HEK293 (cell line): ENCODE measurements around the gene IL11.
A peak's percentile ranks its signal among the peaks of the same experiment; 100 is the strongest.

ENCODE experiments used
- GLI4 ChIP-seq: fragments of 450-650 bp; formaldehyde crosslinking; IDR thresholded peaks from 2 replicates; pipeline ENCODE4 v1.5.1; 2016; ENCODE audit warnings: missing biosample characterization, missing genetic modification characterization
- HOXD13 ChIP-seq: sonication (generic); formaldehyde crosslinking; IDR thresholded peaks from 2 replicates; pipeline ENCODE4 v1.8.0; 2022; ENCODE audit warnings: missing genetic modification reagents, borderline replicate concordance
- KLF7 ChIP-seq: fragments of 450-650 bp; formaldehyde crosslinking; IDR thresholded peaks from 2 replicates; pipeline ENCODE4 v1.5.1; 2016; ENCODE audit warnings: missing biosample characterization, missing genetic modification characterization, borderline replicate concordance
- PRDM1 ChIP-seq: fragments of 450-650 bp; formaldehyde crosslinking; IDR thresholded peaks from 2 replicates; pipeline ENCODE4; 2016; ENCODE audit warnings: missing biosample characterization, missing genetic modification characterization
- ZBTB48 ChIP-seq: fragments of 450-650 bp; formaldehyde crosslinking; IDR thresholded peaks from 2 replicates; pipeline ENCODE4 v1.5.1; 2016; ENCODE audit warnings: missing biosample characterization, missing genetic modification characterization
- ZBTB7A ChIP-seq: fragments of 450-650 bp; formaldehyde crosslinking; IDR thresholded peaks from 2 replicates; pipeline ENCODE4 v1.5.1; 2016; ENCODE audit warnings: low read depth, missing biosample characterization, missing genetic modification characterization
- ZFP37 ChIP-seq: fragments of 450-650 bp; formaldehyde crosslinking; IDR thresholded peaks from 2 replicates; pipeline ENCODE4 v1.5.1; 2016; ENCODE audit warnings: missing biosample characterization, missing genetic modification characterization
- ZNF138 ChIP-seq: fragments of 450-650 bp; formaldehyde crosslinking; IDR thresholded peaks from 2 replicates; pipeline ENCODE4 v1.5.1; 2016; ENCODE audit warnings: missing biosample characterization, missing genetic modification characterization, borderline replicate concordance
- ZNF146 ChIP-seq: fragments of 450-650 bp; formaldehyde crosslinking; IDR thresholded peaks from 2 replicates; pipeline ENCODE4 v1.5.1; 2016; ENCODE audit warnings: missing biosample characterization, missing genetic modification characterization
- ZNF239 ChIP-seq: fragments of 450-650 bp; formaldehyde crosslinking; IDR thresholded peaks from 2 replicates; pipeline ENCODE4 v1.5.1; 2016; ENCODE audit warnings: missing biosample characterization, missing genetic modification characterization
- ZNF24 ChIP-seq: fragments of 450-650 bp; formaldehyde crosslinking; IDR thresholded peaks from 2 replicates; pipeline ENCODE4 v1.5.1; 2016; ENCODE audit warnings: missing biosample characterization, missing genetic modification characterization
- ZNF473 ChIP-seq: fragments of 450-650 bp; formaldehyde crosslinking; IDR thresholded peaks from 2 replicates; pipeline ENCODE4 v1.5.1; 2017; ENCODE audit warnings: missing biosample characterization, missing genetic modification characterization
- ZNF558 ChIP-seq: fragments of 450-650 bp; formaldehyde crosslinking; IDR thresholded peaks from 2 replicates; pipeline ENCODE4 v1.5.1; 2016; ENCODE audit warnings: missing biosample characterization, missing genetic modification characterization
- ZNF621 ChIP-seq: fragments of 450-650 bp; formaldehyde crosslinking; IDR thresholded peaks from 2 replicates; pipeline ENCODE4 v1.5.1; 2017; ENCODE audit warnings: missing biosample characterization, missing genetic modification characterization
- ZNF76 ChIP-seq: fragments of 450-650 bp; formaldehyde crosslinking; IDR thresholded peaks from 2 replicates; pipeline ENCODE4; 2016; ENCODE audit warnings: low read depth, missing biosample characterization, missing genetic modification characterization, borderline replicate concordance
- ZNF830 ChIP-seq: fragments of 450-650 bp; IDR thresholded peaks from 2 replicates; pipeline ENCODE4 v1.5.0; 2018; ENCODE audit warnings: missing biosample characterization, missing genetic modification characterization, low read depth, mild to moderate bottlenecking, moderate library complexity
- TF ChIP-seq, protein P1 (sequence below): fragments of 450-650 bp; formaldehyde crosslinking; IDR thresholded peaks from 2 replicates; pipeline ENCODE4 v1.5.1; 2016; ENCODE audit warnings: missing biosample characterization, missing genetic modification characterization
- TF ChIP-seq, protein P2 (sequence below): IDR thresholded peaks from 2 replicates; pipeline ENCODE4 v1.6.1; 2011; ENCODE audit warnings: mild to moderate bottlenecking, low read depth, low read length, borderline replicate concordance
- TF ChIP-seq, protein P3 (sequence below): fragments of 450-650 bp; IDR thresholded peaks from 2 replicates; pipeline ENCODE4 v1.5.1; 2018; ENCODE audit warnings: missing biosample characterization, missing genetic modification characterization
- TF ChIP-seq, protein P4 (sequence below): fragments of 450-650 bp; formaldehyde crosslinking; IDR thresholded peaks from 2 replicates; pipeline ENCODE4 v1.5.0; 2017; ENCODE audit warnings: missing biosample characterization, missing genetic modification characterization, borderline replicate concordance
- TF ChIP-seq, protein P5 (sequence below): fragments of 450-650 bp; formaldehyde crosslinking; IDR thresholded peaks from 2 replicates; pipeline ENCODE4 v1.5.1; 2017; ENCODE audit warnings: missing biosample characterization, missing genetic modification characterization
- TF ChIP-seq, protein P6 (sequence below): fragments of 450-650 bp; formaldehyde crosslinking; IDR thresholded peaks from 2 replicates; pipeline ENCODE4 v1.5.1; 2016; ENCODE audit warnings: missing biosample characterization, missing genetic modification characterization
- TF ChIP-seq, protein P7 (sequence below): fragments of 450-650 bp; formaldehyde crosslinking; IDR thresholded peaks from 2 replicates; pipeline ENCODE4 v1.5.1; 2016; ENCODE audit warnings: missing biosample characterization, missing genetic modification characterization
- TF ChIP-seq, protein P8 (sequence below): fragments of 450-650 bp; formaldehyde crosslinking; IDR thresholded peaks from 2 replicates; pipeline ENCODE4 v1.5.1; 2016; ENCODE audit warnings: missing biosample characterization, missing genetic modification characterization

IL11 gene

DNA sequence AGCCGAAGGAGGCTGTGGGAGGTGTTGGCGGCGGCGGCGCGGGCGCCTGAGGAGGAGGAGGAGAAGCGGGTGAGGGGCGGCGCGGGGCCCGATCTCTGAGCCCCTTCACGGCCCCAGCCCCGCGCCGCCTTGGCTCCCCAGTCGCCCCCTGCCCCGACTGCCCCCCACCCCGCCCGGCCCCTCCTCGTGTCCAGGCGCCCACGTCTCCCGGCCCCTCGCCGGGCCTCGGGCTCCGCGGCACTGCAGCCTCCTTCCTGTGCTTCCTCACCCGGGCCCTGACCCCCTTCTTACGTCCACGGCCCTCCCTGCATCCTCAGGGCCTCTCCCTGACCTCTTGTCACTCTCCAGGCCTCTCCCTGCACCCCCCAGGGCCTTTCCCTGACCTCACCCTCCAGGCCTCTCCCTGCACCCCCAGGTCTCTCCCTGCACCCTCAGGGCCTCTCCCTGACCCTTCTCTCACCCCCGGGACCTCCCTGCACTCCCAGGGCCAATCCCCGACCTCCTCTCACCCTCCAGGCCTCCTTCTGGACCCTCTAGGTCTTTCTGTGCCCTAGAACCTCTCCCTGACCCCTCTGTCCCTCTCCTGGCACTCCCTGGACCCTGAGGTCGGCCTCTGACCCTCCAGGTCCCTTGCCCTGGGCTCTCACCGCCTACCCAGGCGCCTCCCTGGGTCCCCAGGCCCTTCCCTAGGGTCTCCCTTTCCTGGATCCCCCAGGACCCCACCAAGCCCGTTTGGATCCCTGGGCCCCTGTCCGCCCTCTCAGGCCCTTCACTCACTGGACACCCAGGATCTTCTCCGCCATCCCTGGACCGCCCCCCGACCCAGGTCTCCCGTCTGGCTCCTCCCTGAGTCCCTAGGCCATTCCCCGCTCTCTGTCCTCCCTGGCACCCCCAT is 30.1 kb downstream of the IL11 start (continued):
- TF ChIP-seq, protein P1, sequence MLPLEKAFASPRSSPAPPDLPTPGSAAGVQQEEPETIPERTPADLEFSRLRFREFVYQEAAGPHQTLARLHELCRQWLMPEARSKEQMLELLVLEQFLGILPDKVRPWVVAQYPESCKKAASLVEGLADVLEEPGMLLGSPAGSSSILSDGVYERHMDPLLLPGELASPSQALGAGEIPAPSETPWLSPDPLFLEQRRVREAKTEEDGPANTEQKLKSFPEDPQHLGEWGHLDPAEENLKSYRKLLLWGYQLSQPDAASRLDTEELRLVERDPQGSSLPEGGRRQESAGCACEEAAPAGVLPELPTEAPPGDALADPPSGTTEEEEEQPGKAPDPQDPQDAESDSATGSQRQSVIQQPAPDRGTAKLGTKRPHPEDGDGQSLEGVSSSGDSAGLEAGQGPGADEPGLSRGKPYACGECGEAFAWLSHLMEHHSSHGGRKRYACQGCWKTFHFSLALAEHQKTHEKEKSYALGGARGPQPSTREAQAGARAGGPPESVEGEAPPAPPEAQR (tag by site-specific recombination) = 0 out of 2 replicates have a peak, but pooled peaks have one; percentile 9
- TF ChIP-seq ZBTB48 (peak; percentile 88), ZNF621 (no peak), ZNF830 (tag by site-specific recombination) (no peak), ZBTB7A (tag by site-specific recombination) (no peak), ZFP37 (tag by site-specific recombination) (0 out of 2 replicates have a peak, but pooled peaks have one; percentile 9), ZNF138 (no peak), ZNF24 (tag by site-specific recombination) (no peak), ZNF146 (no peak), PRDM1 (tag by site-specific recombination) (peak; percentile 53), KLF7 (no peak), ZNF239 (tag by site-specific recombination) (no peak), ZNF473 (tag by site-specific recombination) (no peak), GLI4 (no peak), ZNF76 (tag by site-specific recombination) (no peak), HOXD13 (no peak), ZNF558 (no peak)
- TF ChIP-seq, protein P2, sequence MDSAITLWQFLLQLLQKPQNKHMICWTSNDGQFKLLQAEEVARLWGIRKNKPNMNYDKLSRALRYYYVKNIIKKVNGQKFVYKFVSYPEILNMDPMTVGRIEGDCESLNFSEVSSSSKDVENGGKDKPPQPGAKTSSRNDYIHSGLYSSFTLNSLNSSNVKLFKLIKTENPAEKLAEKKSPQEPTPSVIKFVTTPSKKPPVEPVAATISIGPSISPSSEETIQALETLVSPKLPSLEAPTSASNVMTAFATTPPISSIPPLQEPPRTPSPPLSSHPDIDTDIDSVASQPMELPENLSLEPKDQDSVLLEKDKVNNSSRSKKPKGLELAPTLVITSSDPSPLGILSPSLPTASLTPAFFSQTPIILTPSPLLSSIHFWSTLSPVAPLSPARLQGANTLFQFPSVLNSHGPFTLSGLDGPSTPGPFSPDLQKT = no peak
- TF ChIP-seq, protein P3, sequence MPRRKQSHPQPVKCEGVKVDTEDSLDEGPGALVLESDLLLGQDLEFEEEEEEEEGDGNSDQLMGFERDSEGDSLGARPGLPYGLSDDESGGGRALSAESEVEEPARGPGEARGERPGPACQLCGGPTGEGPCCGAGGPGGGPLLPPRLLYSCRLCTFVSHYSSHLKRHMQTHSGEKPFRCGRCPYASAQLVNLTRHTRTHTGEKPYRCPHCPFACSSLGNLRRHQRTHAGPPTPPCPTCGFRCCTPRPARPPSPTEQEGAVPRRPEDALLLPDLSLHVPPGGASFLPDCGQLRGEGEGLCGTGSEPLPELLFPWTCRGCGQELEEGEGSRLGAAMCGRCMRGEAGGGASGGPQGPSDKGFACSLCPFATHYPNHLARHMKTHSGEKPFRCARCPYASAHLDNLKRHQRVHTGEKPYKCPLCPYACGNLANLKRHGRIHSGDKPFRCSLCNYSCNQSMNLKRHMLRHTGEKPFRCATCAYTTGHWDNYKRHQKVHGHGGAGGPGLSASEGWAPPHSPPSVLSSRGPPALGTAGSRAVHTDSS = peak; percentile 22; the same call in 1 of the 2 replicates
- TF ChIP-seq, protein P4, sequence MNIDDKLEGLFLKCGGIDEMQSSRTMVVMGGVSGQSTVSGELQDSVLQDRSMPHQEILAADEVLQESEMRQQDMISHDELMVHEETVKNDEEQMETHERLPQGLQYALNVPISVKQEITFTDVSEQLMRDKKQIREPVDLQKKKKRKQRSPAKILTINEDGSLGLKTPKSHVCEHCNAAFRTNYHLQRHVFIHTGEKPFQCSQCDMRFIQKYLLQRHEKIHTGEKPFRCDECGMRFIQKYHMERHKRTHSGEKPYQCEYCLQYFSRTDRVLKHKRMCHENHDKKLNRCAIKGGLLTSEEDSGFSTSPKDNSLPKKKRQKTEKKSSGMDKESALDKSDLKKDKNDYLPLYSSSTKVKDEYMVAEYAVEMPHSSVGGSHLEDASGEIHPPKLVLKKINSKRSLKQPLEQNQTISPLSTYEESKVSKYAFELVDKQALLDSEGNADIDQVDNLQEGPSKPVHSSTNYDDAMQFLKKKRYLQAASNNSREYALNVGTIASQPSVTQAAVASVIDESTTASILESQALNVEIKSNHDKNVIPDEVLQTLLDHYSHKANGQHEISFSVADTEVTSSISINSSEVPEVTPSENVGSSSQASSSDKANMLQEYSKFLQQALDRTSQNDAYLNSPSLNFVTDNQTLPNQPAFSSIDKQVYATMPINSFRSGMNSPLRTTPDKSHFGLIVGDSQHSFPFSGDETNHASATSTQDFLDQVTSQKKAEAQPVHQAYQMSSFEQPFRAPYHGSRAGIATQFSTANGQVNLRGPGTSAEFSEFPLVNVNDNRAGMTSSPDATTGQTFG (tag by site-specific recombination) = 0 out of 2 replicates have a peak, but pooled peaks have one; percentile 47
- TF ChIP-seq, protein P5, sequence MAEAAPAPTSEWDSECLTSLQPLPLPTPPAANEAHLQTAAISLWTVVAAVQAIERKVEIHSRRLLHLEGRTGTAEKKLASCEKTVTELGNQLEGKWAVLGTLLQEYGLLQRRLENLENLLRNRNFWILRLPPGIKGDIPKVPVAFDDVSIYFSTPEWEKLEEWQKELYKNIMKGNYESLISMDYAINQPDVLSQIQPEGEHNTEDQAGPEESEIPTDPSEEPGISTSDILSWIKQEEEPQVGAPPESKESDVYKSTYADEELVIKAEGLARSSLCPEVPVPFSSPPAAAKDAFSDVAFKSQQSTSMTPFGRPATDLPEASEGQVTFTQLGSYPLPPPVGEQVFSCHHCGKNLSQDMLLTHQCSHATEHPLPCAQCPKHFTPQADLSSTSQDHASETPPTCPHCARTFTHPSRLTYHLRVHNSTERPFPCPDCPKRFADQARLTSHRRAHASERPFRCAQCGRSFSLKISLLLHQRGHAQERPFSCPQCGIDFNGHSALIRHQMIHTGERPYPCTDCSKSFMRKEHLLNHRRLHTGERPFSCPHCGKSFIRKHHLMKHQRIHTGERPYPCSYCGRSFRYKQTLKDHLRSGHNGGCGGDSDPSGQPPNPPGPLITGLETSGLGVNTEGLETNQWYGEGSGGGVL = peak; percentile 41
- TF ChIP-seq, protein P6, sequence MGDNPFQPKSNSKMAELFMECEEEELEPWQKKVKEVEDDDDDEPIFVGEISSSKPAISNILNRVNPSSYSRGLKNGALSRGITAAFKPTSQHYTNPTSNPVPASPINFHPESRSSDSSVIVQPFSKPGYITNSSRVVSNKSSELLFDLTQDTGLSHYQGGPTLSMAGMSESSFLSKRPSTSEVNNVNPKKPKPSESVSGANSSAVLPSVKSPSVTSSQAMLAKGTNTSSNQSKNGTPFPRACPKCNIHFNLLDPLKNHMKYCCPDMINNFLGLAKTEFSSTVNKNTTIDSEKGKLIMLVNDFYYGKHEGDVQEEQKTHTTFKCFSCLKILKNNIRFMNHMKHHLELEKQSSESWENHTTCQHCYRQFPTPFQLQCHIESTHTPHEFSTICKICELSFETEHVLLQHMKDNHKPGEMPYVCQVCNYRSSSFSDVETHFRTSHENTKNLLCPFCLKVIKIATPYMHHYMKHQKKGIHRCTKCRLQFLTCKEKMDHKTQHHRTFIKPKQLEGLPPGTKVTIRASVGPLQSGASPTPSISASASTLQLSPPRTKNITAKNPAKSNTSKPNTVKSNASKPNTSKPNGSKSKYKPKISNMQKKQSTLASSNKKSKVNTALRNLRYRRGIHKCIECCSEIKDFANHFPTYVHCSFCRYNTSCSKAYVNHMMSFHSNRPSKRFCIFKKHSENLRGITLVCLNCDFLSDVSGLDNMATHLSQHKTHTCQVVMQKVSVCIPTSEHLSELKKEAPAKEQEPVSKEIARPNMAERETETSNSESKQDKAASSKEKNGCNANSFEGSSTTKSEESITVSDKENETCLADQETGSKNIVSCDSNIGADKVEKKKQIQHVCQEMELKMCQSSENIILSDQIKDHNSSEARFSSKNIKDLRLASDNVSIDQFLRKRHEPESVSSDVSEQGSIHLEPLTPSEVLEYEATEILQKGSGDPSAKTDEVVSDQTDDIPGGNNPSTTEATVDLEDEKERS (tag by site-specific recombination) = no peak
- TF ChIP-seq, protein P7, sequence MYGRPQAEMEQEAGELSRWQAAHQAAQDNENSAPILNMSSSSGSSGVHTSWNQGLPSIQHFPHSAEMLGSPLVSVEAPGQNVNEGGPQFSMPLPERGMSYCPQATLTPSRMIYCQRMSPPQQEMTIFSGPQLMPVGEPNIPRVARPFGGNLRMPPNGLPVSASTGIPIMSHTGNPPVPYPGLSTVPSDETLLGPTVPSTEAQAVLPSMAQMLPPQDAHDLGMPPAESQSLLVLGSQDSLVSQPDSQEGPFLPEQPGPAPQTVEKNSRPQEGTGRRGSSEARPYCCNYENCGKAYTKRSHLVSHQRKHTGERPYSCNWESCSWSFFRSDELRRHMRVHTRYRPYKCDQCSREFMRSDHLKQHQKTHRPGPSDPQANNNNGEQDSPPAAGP (tag by site-specific recombination) = no peak
- TF ChIP-seq, protein P8, sequence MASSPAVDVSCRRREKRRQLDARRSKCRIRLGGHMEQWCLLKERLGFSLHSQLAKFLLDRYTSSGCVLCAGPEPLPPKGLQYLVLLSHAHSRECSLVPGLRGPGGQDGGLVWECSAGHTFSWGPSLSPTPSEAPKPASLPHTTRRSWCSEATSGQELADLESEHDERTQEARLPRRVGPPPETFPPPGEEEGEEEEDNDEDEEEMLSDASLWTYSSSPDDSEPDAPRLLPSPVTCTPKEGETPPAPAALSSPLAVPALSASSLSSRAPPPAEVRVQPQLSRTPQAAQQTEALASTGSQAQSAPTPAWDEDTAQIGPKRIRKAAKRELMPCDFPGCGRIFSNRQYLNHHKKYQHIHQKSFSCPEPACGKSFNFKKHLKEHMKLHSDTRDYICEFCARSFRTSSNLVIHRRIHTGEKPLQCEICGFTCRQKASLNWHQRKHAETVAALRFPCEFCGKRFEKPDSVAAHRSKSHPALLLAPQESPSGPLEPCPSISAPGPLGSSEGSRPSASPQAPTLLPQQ (tag by site-specific recombination) = no peak
